Prostate gland (tissue), 2 donors: ENCODE data around the gene EHMT1.

Experiments
- CTCF ChIP-seq, 4 experiments: fragments of 200-600 bp in 2 of 4; fragments of 450-650 bp in 2 of 4; sonication (generic) in 2 of 4; IDR thresholded peaks; 1 replicate in 3 of 4; 2 replicates in 1 of 4; pipeline ENCODE4 v1.5.1; 2016 to 2019; ENCODE audit warnings: antibody characterized with exemption in 4 of 4, mild to moderate bottlenecking in 2 of 4, moderate library complexity in 2 of 4
- POLR2A ChIP-seq: fragments of 450-650 bp; IDR thresholded peaks from one replicate; pipeline ENCODE4 v1.6.1; 2016; ENCODE audit warnings: antibody characterized with exemption, mild to moderate bottlenecking

GRCh38 chr9:137603879-137604278 is 14.9 kb upstream of the EHMT1 start:
- TF ChIP-seq POLR2A (no peak), CTCF (IDR thresholded peaks at IDR 0.05) (no peak)
